ENCODE data around the gene PDE10A. TPM values are rescaled to one million over a fixed set of nuclear protein-coding genes. Genes with fewer than 3 reads are reported as not detected.

Gene PDE10A
- total and polyA plus RNA-seq, 9 of the 15 experiments (the other 6 are each of a cell fraction or from before 2014, with no cell fraction given), result 0.04 TPM; not detected in 8

DNA sequence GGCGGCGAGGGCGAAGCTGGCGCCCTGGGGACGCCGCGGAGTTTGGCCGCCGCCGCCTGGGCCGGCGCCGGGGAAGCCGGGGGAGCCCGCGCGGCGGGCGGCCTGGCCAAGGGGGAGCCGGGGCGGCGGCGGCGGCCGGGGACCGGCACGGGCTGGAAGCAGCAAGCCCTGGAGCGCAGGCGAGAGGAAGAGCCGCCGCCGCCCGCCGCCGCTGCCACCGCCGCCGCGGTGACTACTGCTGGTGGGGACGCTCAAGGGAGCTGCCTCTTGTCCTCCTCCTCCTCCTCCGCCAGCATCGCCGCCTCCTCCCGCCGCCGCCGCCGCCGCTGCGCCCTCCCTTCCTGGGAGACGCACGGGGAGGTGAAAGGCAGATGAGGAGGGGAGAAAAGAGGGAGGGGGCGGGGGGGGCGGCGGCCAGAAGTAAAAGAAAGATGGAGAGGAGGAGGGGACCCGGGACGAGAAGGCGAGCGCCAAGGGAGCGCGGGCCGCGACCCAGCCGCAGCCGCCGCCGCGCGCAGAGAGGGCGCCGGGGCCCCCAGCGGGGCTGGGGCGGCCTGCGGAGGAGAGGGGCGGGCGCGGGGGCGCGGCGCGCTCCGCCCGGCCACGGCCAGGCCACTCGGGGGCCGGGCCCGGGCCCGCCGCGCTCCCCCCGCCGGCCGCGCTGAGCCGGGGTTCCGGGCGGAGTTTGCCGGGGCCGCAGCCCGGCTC is 846 bp downstream of the PDE10A start (continued):
- TF ChIP-seq, protein P1, sequence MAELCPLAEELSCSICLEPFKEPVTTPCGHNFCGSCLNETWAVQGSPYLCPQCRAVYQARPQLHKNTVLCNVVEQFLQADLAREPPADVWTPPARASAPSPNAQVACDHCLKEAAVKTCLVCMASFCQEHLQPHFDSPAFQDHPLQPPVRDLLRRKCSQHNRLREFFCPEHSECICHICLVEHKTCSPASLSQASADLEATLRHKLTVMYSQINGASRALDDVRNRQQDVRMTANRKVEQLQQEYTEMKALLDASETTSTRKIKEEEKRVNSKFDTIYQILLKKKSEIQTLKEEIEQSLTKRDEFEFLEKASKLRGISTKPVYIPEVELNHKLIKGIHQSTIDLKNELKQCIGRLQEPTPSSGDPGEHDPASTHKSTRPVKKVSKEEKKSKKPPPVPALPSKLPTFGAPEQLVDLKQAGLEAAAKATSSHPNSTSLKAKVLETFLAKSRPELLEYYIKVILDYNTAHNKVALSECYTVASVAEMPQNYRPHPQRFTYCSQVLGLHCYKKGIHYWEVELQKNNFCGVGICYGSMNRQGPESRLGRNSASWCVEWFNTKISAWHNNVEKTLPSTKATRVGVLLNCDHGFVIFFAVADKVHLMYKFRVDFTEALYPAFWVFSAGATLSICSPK (IDR thresholded peaks at IDR 0.05; ENCODE audit: borderline replicate concordance), result no peak
- TF ChIP-seq TEAD4 (IDR thresholded peaks at IDR 0.05; ENCODE audit: low read length) (no peak), TEAD4 (CRISPR knock-in tag; IDR thresholded peaks at IDR 0.05; ENCODE audit: borderline replicate concordance) (no peak), PML (IDR thresholded peaks at IDR 0.05; ENCODE audit: low read length) (no peak), EWSR1 (IDR thresholded peaks at IDR 0.05; ENCODE audit: borderline replicate concordance, low read depth, partially characterized antibody) (no peak), ZNF3 (CRISPR knock-in tag; IDR thresholded peaks at IDR 0.05) (no peak)

DNA sequence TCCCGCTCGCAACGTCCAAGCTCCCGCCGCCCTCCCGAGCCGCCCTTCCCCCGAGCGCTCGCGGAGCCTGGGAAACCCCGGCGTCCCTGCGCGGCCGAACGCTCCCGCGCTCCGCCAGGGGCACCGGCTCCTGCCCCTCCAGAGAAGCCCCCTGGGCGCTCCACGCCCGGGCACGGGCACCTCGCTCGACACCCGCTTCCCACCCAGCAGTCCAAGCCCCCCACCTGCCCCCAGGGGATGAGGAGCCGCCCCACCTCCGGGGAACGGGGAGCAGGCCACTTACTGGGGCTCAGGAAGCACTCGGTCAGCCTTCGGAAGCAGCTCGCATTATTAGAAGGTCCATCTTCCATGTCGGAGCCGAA is 1.4 kb downstream of the PDE10A start:
- ATAC-seq (no peak), FAIRE-seq (no peak), DNase-seq (ENCODE audit: extremely low read depth in 1 of 4, low spot score in 3 of 4) (no peak)
- CTCF ChIA-PET (ENCODE audit: low intra/inter-chr PET ratio), result no interaction called here
- Histone ChIP-seq H3K79me2 (ENCODE audit: control insufficient read depth, insufficient read depth, low read length) (no peaks in the 10 kb centered on the region), H3K27ac (ENCODE audit: extremely low read depth, low read depth, low read length) (no peak overlapping the region), H3K9me3 (replicated peaks; ENCODE audit: control insufficient read depth, insufficient read depth, low read depth, low read length) (no peaks in the 10 kb centered on the region), H3K4me1 (replicated peaks in 1 of 2; ENCODE audit: control insufficient read depth in 2 of 2, insufficient read depth in 2 of 2, low read length in 2 of 2) (peaks cover 0 to 6% of the 10 kb centered on the region in 2 experiments; a peak in 1 of 5 replicates), H3K9me1 (ENCODE audit: control insufficient read depth, insufficient read depth, low read length) (no peaks in the 10 kb centered on the region), H3K36me3 (ENCODE audit: control insufficient read depth, insufficient read depth, low read length) (no peaks in the 10 kb centered on the region), H3K4me3 (no peak overlapping the region), H2AFZ (ENCODE audit: low read depth, low read length) (no peak overlapping the region), H3K27me3 (ENCODE audit: control insufficient read depth in 2 of 2, insufficient read depth in 2 of 2, low read length in 2 of 2) (peaks cover 0 to 8% of the 10 kb centered on the region in 2 experiments; a peak in 2 of 5 replicates), H3K4me2 (ENCODE audit: insufficient read depth, low read length) (no peak overlapping the region), H4K20me1 (replicated peaks; ENCODE audit: control insufficient read depth, insufficient read depth, low read length) (no peaks in the 10 kb centered on the region), H3K9ac (ENCODE audit: insufficient read depth in 1 of 2, low read depth in 2 of 2, low read length in 2 of 2) (no peak overlapping the region)
- in situ Hi-C loops (cut with MboI) (no loop called here), intact Hi-C loops (cut with micrococcal nuclease) (no loop called here)
- TF ChIP-seq POLR2A (conservative IDR thresholded peaks at IDR 0.05), result no peak
- TF ChIP-seq GABPB2 (CRISPR knock-in tag; conservative IDR thresholded peaks at IDR 0.05), result no peak
- TF ChIP-seq RFX1 (IDR thresholded peaks at IDR 0.05), result no peak
- TF ChIP-seq E2F3 (CRISPR knock-in tag; IDR thresholded peaks at IDR 0.05), result no peak
- TF ChIP-seq MEF2A (IDR thresholded peaks at IDR 0.05; ENCODE audit: control insufficient read depth, low read depth, low read length), result no peak
- 38% methylated on average over 16 of the region's 36 CpGs for WGBS (ENCODE audit: insufficient coverage, low coverage, missing lambda C conversion rate)
- no TSS peak for BruUV-seq (replicated peaks)
- POLR2A ChIA-PET, result no interaction called here
